NCI-H1436 (cell line): ENCODE data around the gene RXFP4.

Source experiments
- DNase-seq: peaks from one replicate; lab custom pipeline; 2025; lab: John Stamatoyannopoulos, UW

The RXFP4 gene

DNA sequence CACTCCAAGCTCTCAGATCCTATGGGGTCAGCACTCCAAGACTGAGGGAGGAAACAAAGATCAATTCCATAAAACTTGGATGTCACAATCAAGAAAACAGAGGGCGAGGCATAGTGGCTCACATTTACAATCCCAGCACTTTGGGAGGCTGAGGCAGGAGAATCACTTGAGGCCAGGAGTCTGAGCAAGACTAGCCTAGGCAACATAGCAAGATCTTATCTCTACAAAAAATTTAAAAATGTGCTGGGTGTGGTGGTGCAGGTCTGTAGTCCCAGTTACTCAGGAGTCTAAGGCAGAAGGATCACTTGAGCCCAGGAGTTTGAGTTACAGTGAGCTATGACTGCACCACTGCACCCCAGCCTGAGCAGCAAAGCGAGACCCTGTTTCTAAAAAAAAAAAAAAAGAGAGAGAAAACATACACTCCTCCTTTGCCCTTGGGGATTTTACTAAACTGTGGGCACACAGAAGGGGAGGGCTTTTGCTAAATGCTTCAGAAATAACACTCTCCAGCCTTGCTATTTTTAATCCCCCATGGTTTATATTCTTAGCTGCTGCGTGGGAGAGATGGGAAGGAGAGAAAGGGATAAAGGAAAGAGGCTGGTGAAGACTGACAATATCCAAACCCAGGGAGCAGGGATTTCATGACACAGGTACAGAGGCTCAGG, 18.8 kb downstream of the RXFP4 start:
- DNase-seq: no peak

DNA sequence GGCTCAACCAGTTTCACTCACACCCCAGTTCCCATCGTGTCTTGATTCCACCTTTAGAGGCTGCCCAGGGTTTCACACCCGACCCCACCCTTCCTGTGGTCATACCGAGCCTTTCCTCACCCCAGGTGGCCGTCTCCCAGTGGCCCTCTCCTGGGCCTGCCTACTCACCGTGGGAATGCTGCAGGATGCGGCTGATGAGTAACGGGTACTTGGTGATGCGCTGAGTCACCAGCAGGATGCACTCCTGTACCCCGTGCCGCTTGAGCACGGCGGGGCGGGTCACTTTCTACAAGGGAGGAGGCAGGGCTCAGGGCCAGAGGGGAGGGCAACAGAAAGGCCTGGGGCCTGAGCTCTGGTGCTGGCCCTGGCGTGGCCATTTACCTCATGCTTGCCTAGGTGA, 20.5 kb downstream of the RXFP4 start:
- DNase-seq: no peak

DNA sequence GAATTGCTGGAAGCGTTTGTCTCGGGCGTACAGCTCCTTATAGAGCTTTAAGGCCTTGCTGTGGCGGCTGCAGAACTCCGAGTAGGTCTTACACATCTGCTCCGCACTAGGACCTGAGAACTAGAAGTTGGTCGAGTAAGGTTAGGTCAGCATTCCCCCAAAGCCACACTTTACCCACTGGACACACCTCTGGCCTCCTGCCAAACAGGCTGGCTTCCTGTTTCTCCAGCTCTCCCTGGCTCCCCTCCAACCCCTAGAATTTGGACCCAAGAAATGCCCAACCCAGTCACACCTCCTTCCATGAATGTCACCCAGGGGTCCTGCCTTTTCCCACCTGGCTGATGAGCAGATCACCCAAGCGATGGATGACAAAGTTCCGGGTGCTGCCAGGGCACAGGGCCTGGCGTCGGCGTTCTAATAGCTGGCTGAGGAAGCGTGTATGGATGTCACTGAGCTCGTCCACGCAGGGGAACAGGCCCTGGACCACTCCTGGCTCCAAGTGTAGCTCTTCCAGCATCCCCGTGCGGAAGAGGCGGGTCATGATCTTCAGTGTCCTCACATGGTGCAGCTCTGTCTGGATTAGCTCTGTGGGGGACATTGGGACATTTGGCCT, 21.3 kb downstream of the RXFP4 start:
- DNase-seq: no peak

DNA sequence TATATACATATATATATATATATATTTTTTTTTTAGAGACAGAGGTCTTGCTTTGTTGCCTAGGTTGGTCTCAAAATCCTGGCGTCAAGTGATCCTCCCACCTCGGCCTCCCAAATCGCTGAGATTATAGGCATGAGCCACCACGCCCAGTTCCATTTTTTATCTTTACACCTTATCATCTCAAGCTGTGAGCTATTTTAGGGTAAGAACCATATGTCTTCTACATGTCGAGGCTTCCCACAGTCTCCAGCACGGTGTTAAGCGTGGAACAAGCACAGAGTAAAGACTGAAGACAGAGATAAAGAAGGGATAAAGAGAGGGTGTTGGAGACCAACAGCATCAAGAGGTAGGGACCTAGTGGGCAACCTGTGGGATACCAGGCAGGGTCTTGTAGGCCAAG, 22.8 kb downstream of the RXFP4 start:
- DNase-seq: no peak

DNA sequence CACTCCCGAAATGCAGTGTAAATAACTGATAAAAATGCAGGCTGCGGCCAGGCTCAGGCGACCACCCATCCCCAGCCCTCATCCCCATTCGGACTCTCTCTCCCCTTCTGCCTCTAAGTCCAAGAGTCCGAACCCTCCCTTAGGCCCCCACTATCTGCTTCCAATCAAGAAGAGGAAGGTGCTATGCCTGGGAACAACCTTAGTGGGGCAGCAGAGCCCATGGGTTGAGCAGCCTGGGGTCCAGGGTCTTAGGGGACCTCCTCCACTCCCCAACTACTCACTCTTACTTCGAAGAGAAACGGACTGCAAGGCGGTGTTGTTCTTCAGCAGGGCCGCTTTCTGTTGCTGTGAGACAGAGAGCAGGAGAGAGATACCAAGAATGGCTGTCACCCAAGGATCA, 24.7 kb downstream of the RXFP4 start:
- no peak for DNase-seq

DNA sequence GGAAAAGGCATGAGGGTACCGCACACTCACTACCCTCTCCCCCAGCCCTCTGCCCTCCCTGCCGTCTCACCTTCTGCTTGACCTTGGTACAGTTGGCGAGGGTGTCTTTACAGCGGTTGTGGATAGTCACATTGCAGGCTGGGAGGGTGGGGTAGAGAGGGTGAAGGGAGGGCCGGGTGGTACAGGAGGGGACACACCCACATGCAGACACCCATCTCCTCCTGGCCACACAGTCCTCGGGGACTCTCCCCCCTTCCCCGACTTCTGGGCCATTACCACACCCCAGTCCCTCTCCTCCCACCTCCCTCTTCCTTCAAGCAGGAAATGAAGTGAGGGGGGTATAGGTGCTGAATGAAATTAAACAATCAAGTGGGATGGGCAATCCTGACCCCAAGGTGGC, 25.3 kb downstream of the RXFP4 start:
- no peak for DNase-seq

DNA sequence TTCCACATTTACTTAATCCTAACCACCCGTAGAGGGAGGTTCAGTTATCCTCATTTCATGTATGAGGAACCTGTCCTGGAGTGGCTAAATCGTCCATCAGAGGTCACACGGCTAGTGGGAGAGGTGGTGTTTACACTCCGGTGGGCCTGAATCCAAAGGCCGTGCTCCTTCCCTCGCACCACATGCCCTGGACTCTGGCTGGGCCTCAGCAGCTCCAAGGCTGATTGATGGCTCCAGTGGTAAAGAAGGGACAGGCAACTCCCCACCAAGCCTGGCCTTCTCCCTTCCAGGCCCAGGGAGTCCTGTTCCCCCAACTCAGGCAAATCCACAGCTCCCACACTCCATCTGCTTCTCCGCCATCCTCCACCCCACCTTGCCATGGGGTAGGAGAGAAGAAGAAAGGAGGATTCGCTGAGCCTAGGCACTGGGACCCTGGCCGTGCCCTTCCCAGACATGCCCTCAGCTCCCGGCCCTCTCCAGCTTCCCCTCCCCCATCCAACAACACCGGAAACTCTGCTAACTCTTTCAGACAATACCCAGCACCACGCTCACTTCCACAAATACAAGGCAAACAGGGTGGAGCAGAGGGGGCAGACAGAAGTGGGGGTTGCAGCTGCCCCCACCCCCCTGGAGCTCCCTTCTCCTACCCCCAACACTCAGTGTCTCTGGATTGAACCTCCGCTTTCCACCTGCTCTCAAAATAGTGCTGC, 26.1 kb downstream of the RXFP4 start:
- DNase-seq: no peak

DNA sequence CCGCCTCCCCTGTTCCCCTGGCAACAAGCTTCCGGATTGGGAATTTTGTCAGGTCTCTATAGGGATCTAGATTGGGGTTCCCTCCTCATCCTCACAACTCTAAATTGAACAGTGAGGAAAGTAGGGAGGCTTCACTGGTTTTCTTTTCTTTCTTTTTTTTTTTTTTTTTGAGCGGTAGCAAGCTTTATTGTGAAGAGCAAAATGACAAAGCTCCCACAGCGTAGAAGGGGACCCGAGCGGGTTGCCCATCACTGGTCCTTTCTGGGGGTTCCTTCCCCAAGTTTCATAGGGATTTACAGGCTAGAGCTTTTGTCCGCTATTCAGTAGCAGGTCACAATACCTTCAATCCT, 26.6 kb downstream of the RXFP4 start:
- no peak for DNase-seq

DNA sequence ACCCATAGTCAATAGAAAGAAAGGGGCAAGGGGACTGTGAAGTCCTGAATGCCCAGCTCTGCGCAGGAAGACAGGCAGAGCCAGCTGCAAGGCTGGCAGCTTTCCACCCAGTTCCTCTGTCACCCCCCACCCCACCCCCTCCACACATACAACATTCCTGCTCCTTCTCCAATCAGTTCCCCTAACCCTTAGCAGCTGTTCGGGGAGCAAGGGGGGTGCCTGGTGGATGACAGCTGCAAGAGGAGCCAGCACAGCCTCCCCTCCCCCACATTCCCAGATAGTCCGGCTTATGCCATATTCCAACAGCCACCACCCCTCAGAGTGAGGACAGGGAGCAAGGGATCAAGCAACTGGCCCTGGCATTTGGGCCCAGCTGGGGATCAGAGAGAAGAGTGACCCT, 27.2 kb downstream of the RXFP4 start:
- DNase-seq: no peak

DNA sequence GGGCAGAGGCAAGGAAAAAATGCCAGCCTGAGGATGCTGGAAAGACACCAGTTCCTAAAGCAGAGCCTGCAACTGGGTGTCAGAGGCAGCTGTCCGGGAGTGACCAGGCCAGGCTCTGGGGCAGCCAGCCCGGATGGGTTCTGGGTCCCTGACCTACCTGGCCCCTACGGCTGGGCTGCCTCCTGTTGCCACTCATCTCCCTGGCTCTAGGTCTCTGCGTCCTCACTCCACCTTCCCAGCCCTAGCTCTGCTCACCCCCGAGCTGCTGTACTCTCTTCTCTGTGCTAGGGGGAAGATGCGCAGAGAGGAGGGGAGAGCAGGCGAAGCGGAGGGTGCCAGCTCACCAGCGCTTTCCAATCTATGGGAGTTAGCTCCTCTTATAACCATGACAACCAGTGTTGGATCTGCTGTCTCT, 27.9 kb downstream of the RXFP4 start:
- DNase-seq: no peak

DNA sequence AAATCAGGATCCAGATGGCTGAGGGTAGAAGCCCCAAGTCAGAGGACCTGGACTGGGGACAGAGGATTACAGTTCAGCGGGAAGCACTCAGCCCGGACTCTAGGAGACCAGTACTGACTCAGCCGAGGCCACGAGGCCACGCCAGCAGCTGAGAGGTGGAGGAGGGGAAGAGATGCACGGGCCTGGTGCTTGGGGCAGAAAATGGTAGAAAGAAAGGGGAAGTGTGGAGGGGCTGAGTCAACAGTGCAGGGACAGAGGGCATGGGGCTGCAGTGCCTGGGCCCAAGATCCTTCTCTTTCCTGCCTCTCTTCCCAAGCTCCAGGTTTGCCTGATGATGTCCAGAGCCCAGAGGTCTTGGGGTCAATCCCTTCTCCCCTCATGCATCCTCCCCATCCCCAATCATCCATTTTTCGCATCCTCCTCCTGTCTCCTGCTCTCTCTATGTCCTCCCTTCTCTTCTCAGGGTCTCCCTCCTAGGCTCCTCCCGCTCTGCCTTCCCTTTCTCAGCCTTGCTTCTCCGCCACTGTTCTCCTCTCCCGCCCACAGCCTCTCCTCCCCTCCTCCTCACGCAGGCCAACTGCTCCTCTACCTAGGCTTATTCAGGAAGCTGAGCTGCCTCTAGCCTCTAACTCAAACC, 29.2 kb downstream of the RXFP4 start:
- DNase-seq: no peak

DNA sequence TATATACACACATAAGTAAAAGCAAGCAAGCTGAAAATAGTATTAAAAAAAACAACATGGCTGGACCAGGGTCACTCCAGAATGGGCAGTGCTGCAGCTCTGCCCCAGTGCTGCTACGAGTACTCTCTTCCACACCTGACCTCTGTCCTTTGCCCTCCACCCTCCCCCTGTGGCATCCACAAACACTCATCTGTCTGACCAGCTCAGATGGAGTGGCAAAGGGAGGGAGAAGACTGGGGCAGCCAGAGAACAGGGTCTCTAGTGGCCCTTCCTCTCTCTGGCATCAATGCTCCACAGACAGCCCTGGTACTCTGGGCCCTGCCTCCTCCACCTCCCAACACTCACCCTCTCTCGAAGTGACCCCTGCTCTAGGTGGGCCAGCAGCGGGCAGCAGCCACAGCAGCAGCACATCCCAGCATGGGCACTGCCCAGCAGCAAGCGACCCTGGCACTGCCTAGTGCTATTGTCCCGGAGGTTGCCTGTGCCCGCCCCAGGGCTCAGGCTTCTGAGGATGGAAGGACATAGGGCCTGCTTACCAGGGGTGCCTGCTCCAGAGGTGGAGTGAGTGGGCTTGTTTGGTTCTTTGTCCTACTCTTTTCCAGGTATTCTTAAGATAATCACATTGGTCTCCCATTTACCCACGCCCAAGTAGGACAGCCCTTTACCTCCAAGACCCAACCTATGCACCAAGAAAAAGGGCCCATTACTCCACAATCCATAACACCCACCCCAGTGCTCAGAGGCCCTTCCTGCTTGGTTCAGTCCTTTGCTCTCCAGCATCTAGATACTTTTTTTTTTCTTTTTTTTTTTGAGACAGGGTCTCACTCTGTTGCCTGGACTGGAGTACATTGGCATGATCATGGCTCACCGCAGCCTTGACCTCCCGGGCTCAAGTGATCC, 30.7 kb downstream of the RXFP4 start:
- DNase-seq: no peak

DNA sequence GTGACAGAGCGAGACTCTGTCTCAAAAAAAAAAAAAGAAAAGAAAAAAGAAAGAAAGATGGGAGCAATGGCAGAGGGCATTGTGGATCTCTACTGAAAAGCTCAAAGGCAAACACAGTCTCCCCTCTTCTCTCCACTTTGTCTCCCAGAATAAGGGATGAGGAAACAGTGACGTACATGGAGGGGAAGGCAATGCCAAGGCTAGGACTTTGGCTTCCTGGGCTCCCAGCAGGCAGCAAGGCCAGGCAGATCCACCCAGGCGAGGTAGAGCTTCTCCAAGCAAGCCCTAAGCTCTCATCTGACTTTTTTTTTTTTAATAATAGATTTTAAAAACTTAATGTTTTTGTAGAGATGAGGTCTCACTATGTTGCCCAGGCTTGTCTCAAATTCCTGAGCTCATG, 32.3 kb downstream of the RXFP4 start:
- no peak for DNase-seq

DNA sequence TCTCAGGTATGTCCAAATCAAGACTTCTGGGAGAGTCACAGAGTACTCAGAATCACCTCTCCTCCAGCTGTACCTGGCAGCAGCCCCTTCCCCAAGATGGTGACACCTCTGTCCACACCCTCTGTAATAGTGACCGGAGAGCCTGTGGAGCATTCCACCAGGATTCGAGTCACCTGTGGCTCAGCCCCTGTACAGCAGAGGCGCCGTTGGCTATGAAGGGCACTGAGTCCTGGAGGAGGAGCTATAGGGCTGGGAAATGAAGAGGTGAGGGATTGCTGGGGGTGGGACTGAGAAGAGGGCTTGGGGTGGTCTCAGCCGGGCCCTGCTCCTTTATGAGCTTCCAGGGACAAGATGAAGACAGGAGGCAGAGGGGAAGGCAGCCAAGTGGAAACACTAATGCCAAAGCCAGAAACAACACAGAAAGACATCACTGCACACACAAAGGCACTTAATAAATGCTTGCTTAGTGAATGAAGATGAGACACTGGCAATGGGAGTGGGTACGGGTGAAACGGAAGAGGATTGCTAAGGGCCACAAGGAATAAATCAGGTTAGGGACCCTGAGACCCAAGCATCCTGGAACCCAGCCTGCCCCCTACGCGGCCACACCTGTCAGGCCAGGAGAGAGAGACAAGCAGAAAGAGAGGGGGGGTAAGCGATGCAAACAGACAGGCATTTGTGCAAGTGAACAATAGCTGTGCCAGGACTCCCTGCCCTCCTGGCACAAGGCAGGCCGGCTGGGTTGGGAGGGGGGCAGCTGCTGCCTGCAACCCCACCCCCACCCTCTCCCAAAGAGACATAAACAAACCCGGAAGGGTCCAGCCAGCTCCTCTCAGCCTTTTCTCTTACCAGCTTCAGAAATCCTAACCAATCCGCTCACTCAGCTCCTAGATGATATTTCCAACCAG, 33.0 kb downstream of the RXFP4 start:
- no peak for DNase-seq

DNA sequence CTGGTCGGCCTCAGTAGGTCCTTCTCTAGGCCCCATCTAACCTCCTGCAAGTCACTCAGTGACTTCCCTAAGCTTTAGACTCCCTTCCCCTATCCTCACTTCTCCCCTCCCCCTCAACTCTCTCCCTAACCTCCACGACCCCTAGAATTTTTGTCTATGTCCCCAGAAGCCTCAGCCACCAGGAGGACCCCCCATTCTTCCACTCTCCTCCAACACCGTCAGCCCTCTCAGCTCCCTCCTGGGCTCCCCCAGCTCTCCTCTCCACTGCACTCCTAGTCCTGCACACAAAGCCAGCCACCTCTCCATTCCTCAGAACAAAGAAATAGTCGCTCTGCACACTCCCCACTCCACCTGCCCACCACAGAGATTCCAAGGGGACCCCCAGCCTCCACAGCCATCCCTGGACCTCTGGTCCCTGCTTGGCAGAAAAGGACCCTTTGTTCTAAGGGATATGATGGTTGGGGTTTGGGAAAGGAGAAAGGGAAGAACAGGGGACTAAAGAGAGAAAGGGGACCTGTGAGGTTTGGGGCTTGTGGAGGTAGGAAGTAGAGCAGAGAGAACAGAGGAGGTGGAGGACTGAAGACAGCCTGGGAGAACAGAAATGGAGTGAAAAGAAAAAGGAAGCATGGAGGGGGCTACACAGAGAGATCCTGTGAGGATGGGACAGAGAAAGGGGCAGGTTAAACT, 34.1 kb downstream of the RXFP4 start:
- no peak for DNase-seq

DNA sequence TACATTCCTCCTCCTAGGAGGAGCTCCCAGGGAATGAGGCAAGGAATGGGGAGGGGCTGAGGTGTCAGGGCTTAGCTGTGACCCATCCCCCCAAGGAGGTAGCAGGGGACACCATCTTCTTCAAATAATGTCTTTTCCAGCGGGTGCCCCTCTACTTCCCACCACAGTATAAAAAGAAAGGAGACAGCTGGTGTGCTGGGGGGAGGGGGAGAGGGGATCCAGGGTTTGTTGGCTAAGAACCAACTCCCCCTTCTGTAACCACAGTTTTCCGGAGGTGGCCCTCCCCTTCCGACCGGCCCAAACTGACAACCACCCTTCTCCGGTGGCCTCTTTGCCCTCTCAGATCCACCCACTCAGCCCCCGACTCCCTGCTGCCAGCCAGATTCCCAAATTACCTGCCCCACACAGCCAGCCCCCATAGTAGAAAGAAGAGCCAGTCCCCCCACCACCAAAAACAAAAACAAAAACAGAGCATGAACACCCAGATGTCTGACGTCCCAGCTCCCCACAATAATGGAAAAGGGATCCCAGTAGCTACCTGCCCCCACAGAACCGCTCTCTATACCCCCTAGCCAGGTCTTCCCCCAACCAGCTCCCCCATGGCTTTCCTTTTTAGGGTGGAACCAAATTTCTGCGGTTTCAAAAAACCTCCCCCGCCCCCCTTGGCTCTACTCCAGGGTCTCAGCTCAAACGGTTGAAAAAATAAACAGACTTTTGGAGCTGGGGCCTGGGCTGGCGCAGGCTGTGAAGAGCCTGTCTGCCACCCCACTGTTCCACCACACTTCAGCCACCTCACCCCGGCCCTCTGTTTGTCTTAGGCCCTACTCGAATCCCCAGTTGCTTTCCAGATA, 34.8 kb downstream of the RXFP4 start:
- DNase-seq: no peak

DNA sequence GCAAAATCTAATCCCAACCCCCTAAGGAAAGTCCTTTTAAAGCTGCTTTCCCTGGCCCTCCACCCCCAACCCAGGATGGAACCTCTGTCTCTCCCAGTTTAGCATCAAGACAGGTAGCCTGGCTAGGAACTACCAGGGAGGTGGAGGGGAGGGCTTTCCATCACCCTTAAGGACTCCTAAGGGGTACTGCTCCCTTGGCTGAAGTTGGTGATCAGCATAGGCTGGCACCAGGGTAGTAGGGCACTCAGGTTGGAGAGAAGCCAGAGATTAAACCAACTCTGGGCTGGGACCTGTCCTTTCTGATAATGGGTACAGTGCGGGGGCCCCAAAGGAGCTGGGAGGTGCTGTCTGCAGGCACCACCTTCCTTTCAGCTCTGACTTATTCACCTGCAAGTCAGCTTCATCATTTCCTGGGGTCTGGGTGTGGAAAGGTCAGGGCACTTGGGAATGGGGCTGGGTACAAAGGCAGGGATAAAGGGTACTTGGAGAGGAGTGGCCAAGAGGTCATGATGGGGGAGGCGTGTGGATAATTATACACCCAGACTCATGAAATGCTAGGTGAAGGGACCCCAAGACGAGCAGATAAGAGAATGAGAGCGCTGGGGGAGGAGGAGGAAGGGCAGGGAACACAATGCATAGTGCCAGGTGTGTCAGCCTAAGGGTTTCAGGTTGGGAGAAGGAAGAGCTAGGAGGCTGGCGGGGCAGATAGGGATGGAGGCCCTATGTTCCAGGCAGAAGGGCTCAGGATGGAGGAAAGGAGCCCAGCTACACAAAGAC, 35.7 kb downstream of the RXFP4 start:
- no peak for DNase-seq

DNA sequence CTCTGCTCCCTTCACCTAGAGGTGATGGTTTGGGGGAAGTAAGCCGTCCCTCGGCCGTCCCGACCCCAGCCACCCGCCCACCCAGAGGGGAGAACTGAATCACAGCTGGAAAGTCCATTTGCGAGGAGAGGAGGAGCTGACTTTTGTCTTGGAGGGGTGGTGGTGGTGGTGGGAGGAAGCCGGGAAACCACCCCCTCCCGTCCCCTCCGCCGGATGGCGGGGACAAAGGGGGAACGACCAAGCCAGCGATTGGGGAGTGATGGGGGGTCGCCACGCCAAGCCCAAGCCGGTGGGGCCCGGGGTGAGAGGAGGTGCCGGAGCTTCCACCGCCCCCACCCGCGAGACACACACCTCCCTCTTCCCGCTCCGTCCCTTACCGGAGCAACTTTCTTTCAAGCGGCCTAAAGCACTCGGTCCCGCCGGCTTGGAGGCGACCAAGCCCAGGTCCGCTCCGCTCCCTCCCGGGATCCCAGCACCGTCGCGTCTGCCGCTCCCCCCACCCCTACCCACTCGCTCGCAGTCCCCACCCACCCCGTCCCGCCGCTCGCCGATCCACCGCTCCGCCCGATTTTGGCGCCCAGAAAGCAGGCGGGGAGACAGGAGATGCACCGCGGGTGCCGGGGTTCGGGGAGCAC, 36.4 kb downstream of the RXFP4 start:
- DNase-seq: no peak
